ENCODE data around the gene RNF215.

RNF215 gene

GRCh38 chr22:30380011-30380410, 7.2 kb downstream of the RNF215 start:
- no peak for TF ChIP-seq CTCF (IDR thresholded peaks at IDR 0.05; ENCODE audit: low read depth, low read length, missing control alignments)
- H3K4me3 ChIP-seq (ENCODE audit: low read depth, low read length) = no peak overlapping the region
- in situ Hi-C loops (cut with HindIII; ENCODE audit: low sequenced_read_pairs) = no loop called here
- DNase-seq (ENCODE audit: low read depth) = no peak

- no peak for DNase-seq (ENCODE audit: low read depth)
- in situ Hi-C loops (cut with HindIII; ENCODE audit: low sequenced_read_pairs) = no loop called here
- no peak for TF ChIP-seq CTCF (IDR thresholded peaks at IDR 0.05; ENCODE audit: low read depth, low read length, missing control alignments)
- H3K4me3 ChIP-seq (ENCODE audit: low read depth, low read length) = no peak overlapping the region
Measured at GRCh38 chr22:30375312-30375849, 11.8 kb downstream of the RNF215 start.

GRCh38 chr22:30373331-30374325, 13.6 kb downstream of the RNF215 start:
- H3K4me3 ChIP-seq (ENCODE audit: low read depth, low read length) = no peak overlapping the region
- TF ChIP-seq CTCF (IDR thresholded peaks at IDR 0.05; ENCODE audit: low read depth, low read length, missing control alignments) = no peak
- in situ Hi-C loops (cut with HindIII; ENCODE audit: low sequenced_read_pairs) = no loop called here
- no peak for DNase-seq (ENCODE audit: low read depth)

GRCh38 chr22:30372915-30373314, 14.3 kb downstream of the RNF215 start:
- no peak overlapping the region for H3K4me3 ChIP-seq (ENCODE audit: low read depth, low read length)
- in situ Hi-C loops (cut with HindIII; ENCODE audit: low sequenced_read_pairs) = no loop called here
- TF ChIP-seq CTCF (IDR thresholded peaks at IDR 0.05; ENCODE audit: low read depth, low read length, missing control alignments) = no peak
- no peak for DNase-seq (ENCODE audit: low read depth)

GRCh38 chr22:30371981-30372380, 15.2 kb downstream of the RNF215 start:
- in situ Hi-C loops (cut with HindIII; ENCODE audit: low sequenced_read_pairs) = no loop called here
- TF ChIP-seq CTCF (IDR thresholded peaks at IDR 0.05; ENCODE audit: low read depth, low read length, missing control alignments) = no peak
- DNase-seq (ENCODE audit: low read depth) = no peak
- H3K4me3 ChIP-seq (ENCODE audit: low read depth, low read length) = no peak overlapping the region

- no peak for TF ChIP-seq CTCF (IDR thresholded peaks at IDR 0.05; ENCODE audit: low read depth, low read length, missing control alignments)
- in situ Hi-C loops (cut with HindIII; ENCODE audit: low sequenced_read_pairs) = no loop called here
- H3K4me3 ChIP-seq (ENCODE audit: low read depth, low read length) = no peak overlapping the region
- no peak for DNase-seq (ENCODE audit: low read depth)
Measured at GRCh38 chr22:30371321-30371720, 15.9 kb downstream of the RNF215 start.
